SKM-1 (cell line): ENCODE data around the gene JOSD2.

Source experiments
- DNase-seq: peaks from one replicate; lab custom pipeline; 2025; ENCODE audit not compliant: unreplicated experiment; lab: John Stamatoyannopoulos, UW

JOSD2 gene

DNA sequence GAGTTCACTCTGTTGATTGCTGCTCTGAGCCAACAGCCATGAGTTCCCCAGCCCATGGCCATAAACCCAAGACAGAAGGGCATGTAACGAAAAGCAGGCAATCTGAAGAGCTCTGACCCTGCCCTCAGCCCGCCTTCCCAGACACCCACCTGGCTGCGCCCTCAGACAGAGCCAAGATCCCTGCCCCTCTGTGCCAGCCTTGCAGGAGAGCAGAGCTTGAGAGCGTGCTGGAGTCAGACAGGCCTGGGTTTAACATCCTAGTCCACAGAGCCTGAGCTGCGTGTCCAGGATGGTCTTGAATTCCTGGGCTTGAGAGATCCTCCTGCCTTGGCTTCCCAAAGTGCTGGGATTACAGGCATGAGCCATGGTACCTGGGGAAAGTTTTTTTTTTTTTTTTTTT lies 53.7 kb downstream of the JOSD2 start:
- no peak for DNase-seq
